Fibroblast of lung (primary cell): ENCODE data around the gene FNDC10. TPM values are rescaled to one million over a fixed set of nuclear protein-coding genes. Genes with fewer than 3 reads are reported as not detected.
A peak's percentile ranks its signal among the peaks of the same experiment; 100 is the strongest.

ENCODE experiments used
- DNase-seq, 2 donors: peaks; one replicate each; pipeline versions ENCODE4 v3.0.0 to v3.0.0-alpha.2; 2010; ENCODE audit warnings: low read depth in 2 of 2
- H2AFZ ChIP-seq: 2 replicates; pipeline ENCODE4 v1.5.1; 2012; ENCODE audit warnings: low read length, control low read depth, inconsistent platforms
- H3K27ac ChIP-seq: 2 replicates; pipeline ENCODE4 v1.5.1; 2011; ENCODE audit warnings: low read length, control low read depth; ENCODE audit not compliant: insufficient read depth
- H3K27me3 ChIP-seq: 2 replicates; pipeline ENCODE4 v1.5.1; 2011; ENCODE audit warnings: mild to moderate bottlenecking, low read length; ENCODE audit not compliant: control insufficient read depth, insufficient read depth
- H3K36me3 ChIP-seq: 2 replicates; pipeline ENCODE4 v1.5.1; 2011; ENCODE audit warnings: low read length; ENCODE audit not compliant: control insufficient read depth, insufficient read depth
- H3K4me1 ChIP-seq: 2 replicates; pipeline ENCODE4 v1.5.1; 2011; ENCODE audit warnings: low read length; ENCODE audit not compliant: control insufficient read depth, insufficient read depth; ENCODE audit errors: extremely low read depth
- H3K4me2 ChIP-seq: 2 replicates; pipeline ENCODE4 v1.5.1; 2011; ENCODE audit warnings: low read length, control low read depth; ENCODE audit not compliant: insufficient read depth; ENCODE audit errors: extremely low read depth
- H3K4me3 ChIP-seq, 4 experiments: fragments of 200-600 bp in 1 of 4; sonication (generic) in 1 of 4; replicated peaks in 1 of 4; 2 replicates each; pipeline ENCODE4 v1.5.1; 2011 to 2016; ENCODE audit warnings: low read length in 4 of 4, low read depth in 3 of 4, mild to moderate bottlenecking in 3 of 4, control low read depth in 2 of 4, inconsistent platforms in 1 of 4, mixed read lengths in 1 of 4; ENCODE audit not compliant: insufficient read depth in 1 of 4; ENCODE audit errors: control extremely low read depth in 1 of 4
- H3K79me2 ChIP-seq: 2 replicates; pipeline ENCODE4 v1.5.1; 2012; ENCODE audit warnings: mild to moderate bottlenecking, low read length, inconsistent platforms; ENCODE audit not compliant: control insufficient read depth, insufficient read depth
- H3K9ac ChIP-seq: 2 replicates; pipeline ENCODE4 v1.5.1; 2011; ENCODE audit warnings: mild to moderate bottlenecking, low read length, control low read depth; ENCODE audit not compliant: insufficient read depth
- H3K9me3 ChIP-seq: 2 replicates; pipeline ENCODE4 v1.5.1; 2012; ENCODE audit warnings: low read depth, low read length; ENCODE audit not compliant: control insufficient read depth, insufficient read depth
- H4K20me1 ChIP-seq: 2 replicates; pipeline ENCODE4 v1.5.1; 2011; ENCODE audit warnings: low read length; ENCODE audit not compliant: control insufficient read depth, insufficient read depth; ENCODE audit errors: extremely low read depth
- EZH2 ChIP-seq: IDR thresholded peaks from 2 replicates; pipeline ENCODE4 v1.5.1; 2012; ENCODE audit warnings: low read length, control low read depth, mild to moderate bottlenecking; ENCODE audit errors: missing control alignments
- polyA plus RNA-seq, 2 donors: library from polyadenylated mRNA; depleted of rRNA in 1 of 2; stranded (reverse) in 1 of 2; unstranded in 1 of 2; fragments of >200 nt; gene quantifications; 2 replicates each; pipeline ENCODE4 v1.2.1, GENCODE V29; 2011 to 2012; ENCODE audit warnings: missing spikeins in 1 of 2
- total RNA-seq: library from RNA; depleted of rRNA; stranded (reverse); fragments of >200 nt; gene quantifications from 2 replicates; pipeline ENCODE4 v1.2.1, GENCODE V29; 2014
- TF ChIP-seq, protein P1 (sequence below), 2 donors: IDR thresholded peaks in 1 of 2; conservative IDR thresholded peaks in 1 of 2; 1 replicate in 1 of 2; 2 replicates in 1 of 2; pipeline ENCODE4 v1.5.1; 2011 to 2012; ENCODE audit warnings: low read length in 2 of 2, control low read depth in 1 of 2, inconsistent platforms in 1 of 2, low read depth in 1 of 2, mild to moderate bottlenecking in 1 of 2

Gene FNDC10
- total and polyA plus RNA-seq, 2 donors (not counting 1 experiment from before 2014, with no cell fraction given): 0.50 to 2.0 TPM

DNA sequence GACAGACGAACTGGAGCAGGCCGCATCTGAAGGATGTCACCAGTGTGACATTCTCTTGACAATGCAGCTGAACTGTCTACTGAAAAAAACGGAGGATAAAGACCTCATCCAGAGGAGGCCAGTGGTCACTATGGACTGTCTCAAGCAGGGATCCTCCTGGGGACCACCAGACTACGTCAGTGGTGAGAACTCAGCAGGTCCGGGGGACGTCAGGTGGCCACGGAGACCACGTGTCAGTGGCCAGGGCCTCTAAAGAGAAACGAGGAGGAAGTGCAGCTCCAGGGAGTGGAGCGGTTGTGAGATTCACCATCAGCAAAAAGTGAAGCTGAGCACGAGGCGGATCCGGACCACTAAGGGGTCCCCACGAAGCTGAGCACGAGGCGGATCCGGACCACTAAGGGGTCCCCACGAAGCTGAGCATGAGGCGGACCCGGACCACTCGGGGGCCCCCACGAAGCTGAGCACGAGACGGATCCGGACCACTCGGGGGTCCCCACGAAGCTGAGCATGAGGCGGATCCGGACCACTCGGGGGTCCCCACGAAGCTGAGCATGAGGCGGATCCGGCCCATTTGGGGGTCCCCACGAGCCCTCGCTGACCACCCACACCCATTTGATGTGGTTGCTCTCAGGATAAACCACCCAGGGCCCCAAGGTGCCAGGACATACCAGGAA lies 46.0 kb downstream of the FNDC10 start:
- DNase-seq: no peak
- H3K79me2 ChIP-seq: peaks cover 29% of the 10 kb centered on the region
- peaks cover 21% of the 10 kb centered on the region for H3K4me1 ChIP-seq
- no peak overlapping the region for H2AFZ ChIP-seq
- TF ChIP-seq EZH2: no peak
- TF ChIP-seq, protein P1, sequence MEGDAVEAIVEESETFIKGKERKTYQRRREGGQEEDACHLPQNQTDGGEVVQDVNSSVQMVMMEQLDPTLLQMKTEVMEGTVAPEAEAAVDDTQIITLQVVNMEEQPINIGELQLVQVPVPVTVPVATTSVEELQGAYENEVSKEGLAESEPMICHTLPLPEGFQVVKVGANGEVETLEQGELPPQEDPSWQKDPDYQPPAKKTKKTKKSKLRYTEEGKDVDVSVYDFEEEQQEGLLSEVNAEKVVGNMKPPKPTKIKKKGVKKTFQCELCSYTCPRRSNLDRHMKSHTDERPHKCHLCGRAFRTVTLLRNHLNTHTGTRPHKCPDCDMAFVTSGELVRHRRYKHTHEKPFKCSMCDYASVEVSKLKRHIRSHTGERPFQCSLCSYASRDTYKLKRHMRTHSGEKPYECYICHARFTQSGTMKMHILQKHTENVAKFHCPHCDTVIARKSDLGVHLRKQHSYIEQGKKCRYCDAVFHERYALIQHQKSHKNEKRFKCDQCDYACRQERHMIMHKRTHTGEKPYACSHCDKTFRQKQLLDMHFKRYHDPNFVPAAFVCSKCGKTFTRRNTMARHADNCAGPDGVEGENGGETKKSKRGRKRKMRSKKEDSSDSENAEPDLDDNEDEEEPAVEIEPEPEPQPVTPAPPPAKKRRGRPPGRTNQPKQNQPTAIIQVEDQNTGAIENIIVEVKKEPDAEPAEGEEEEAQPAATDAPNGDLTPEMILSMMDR (conservative IDR thresholded peaks at IDR 0.05 in 1 of 2, IDR thresholded peaks at IDR 0.05 in 1 of 2; ENCODE audit: low read depth in 1 of 2, low read length in 2 of 2): no peak
- peak overlapping the region; percentile 62 for H3K27ac ChIP-seq
- no peak overlapping the region for H3K4me3 ChIP-seq
- no peaks in the 10 kb centered on the region for H4K20me1 ChIP-seq
- H3K9me3 ChIP-seq: no peaks in the 10 kb centered on the region
- H3K36me3 ChIP-seq: peaks cover 4% of the 10 kb centered on the region
- H3K4me2 ChIP-seq: no peak overlapping the region
- no peaks in the 10 kb centered on the region for H3K27me3 ChIP-seq
- peak overlapping the region; percentile 5 for H3K9ac ChIP-seq

- no peaks in the 10 kb centered on the region for H4K20me1 ChIP-seq
- TF ChIP-seq, protein P1 (conservative IDR thresholded peaks at IDR 0.05 in 1 of 2, IDR thresholded peaks at IDR 0.05 in 1 of 2; ENCODE audit: low read depth in 1 of 2, low read length in 2 of 2): no peak
- TF ChIP-seq EZH2: no peak
- H3K4me2 ChIP-seq: no peak overlapping the region
- H3K4me1 ChIP-seq: peaks cover 21% of the 10 kb centered on the region
- H3K4me3 ChIP-seq: no peak overlapping the region
- no peak for DNase-seq
- H3K27me3 ChIP-seq: no peaks in the 10 kb centered on the region
- peaks cover 29% of the 10 kb centered on the region for H3K79me2 ChIP-seq
- peaks cover 6% of the 10 kb centered on the region for H3K36me3 ChIP-seq
- no peaks in the 10 kb centered on the region for H3K9me3 ChIP-seq
- no peak overlapping the region for H2AFZ ChIP-seq
- no peak overlapping the region for H3K9ac ChIP-seq
- H3K27ac ChIP-seq: no peak overlapping the region
Observed at GRCh38 chr1:1552263-1552639, 47.7 kb downstream of the FNDC10 start.

- H3K36me3 ChIP-seq: peaks cover 8% of the 10 kb centered on the region
- peaks cover 29% of the 10 kb centered on the region for H3K79me2 ChIP-seq
- H3K27ac ChIP-seq: no peak overlapping the region
- peaks cover 21% of the 10 kb centered on the region for H3K4me1 ChIP-seq
- DNase-seq: no peak
- no peaks in the 10 kb centered on the region for H3K9me3 ChIP-seq
- H4K20me1 ChIP-seq: no peaks in the 10 kb centered on the region
- no peak overlapping the region for H3K4me2 ChIP-seq
- no peaks in the 10 kb centered on the region for H3K27me3 ChIP-seq
- no peak overlapping the region for H3K9ac ChIP-seq
- TF ChIP-seq EZH2: no peak
- TF ChIP-seq, protein P1 (conservative IDR thresholded peaks at IDR 0.05 in 1 of 2, IDR thresholded peaks at IDR 0.05 in 1 of 2; ENCODE audit: low read depth in 1 of 2, low read length in 2 of 2): no peak
- no peak overlapping the region for H3K4me3 ChIP-seq
- H2AFZ ChIP-seq: no peak overlapping the region
Observed at GRCh38 chr1:1551524-1552262, 48.2 kb downstream of the FNDC10 start.
